GM19372 (cell line): ENCODE results near the gene CRYZL1.

Experiments used
- ATAC-seq: cut with Tn5 transposase; IDR thresholded peaks from one replicate; pipeline ENCODE4 v1.9.1; 2021; ENCODE audit warnings: mild to moderate bottlenecking, low read depth, moderate library complexity; ENCODE audit not compliant: unreplicated experiment

Gene CRYZL1

GRCh38 chr21:33567914-33568313, 73.6 kb downstream of the CRYZL1 start:
- no peak for ATAC-seq

- no peak for ATAC-seq
Measured at GRCh38 chr21:33566514-33566913, 75.0 kb downstream of the CRYZL1 start.

GRCh38 chr21:33562389-33562788, 79.2 kb downstream of the CRYZL1 start:
- no peak for ATAC-seq

- ATAC-seq, result no peak
Measured at GRCh38 chr21:33561373-33561772, 80.2 kb downstream of the CRYZL1 start.

- no peak for ATAC-seq
Measured at GRCh38 chr21:33560965-33561364, 80.6 kb downstream of the CRYZL1 start.

GRCh38 chr21:33559813-33560212, 81.7 kb downstream of the CRYZL1 start:
- ATAC-seq, result no peak

GRCh38 chr21:33558777-33559421, 82.6 kb downstream of the CRYZL1 start:
- no peak for ATAC-seq

- ATAC-seq, result no peak
Measured at GRCh38 chr21:33557447-33557846, 84.1 kb downstream of the CRYZL1 start.

GRCh38 chr21:33554982-33555344, 86.6 kb downstream of the CRYZL1 start:
- ATAC-seq, result no peak

- no peak for ATAC-seq
Measured at GRCh38 chr21:33554236-33554981, 87.1 kb downstream of the CRYZL1 start.

- ATAC-seq, result no peak
Measured at GRCh38 chr21:33552999-33553598, 88.4 kb downstream of the CRYZL1 start.

GRCh38 chr21:33552093-33552998, 89.2 kb downstream of the CRYZL1 start:
- ATAC-seq, result no peak

- ATAC-seq, result no peak
Measured at GRCh38 chr21:33551664-33552063, 89.9 kb downstream of the CRYZL1 start.

- ATAC-seq, result no peak
Measured at GRCh38 chr21:33550772-33551660, 90.5 kb downstream of the CRYZL1 start.

GRCh38 chr21:33549848-33550771, 91.4 kb downstream of the CRYZL1 start:
- ATAC-seq, result no peak

- ATAC-seq, result no peak
Measured at GRCh38 chr21:33546086-33546485, 95.5 kb downstream of the CRYZL1 start.

GRCh38 chr21:33544451-33545195, 96.9 kb downstream of the CRYZL1 start:
- ATAC-seq, result no peak

GRCh38 chr21:33543505-33544129, 97.9 kb downstream of the CRYZL1 start:
- no peak for ATAC-seq
